GM21526 (cell line): ENCODE measurements around the gene KLHL21.
"Not testable (repeated sequence)": the region's sequence is repeated elsewhere in the genome, so short reads cannot be mapped to it uniquely, and the experiment has no call there.

ENCODE experiments used
- ATAC-seq: cut with Tn5 transposase; IDR thresholded peaks from one replicate; pipeline ENCODE4 v1.9.1; 2021; ENCODE audit warnings: moderate library complexity; ENCODE audit not compliant: unreplicated experiment, low FRiP score

KLHL21 gene

GRCh38 chr1:6602669-6603237 lies at the start of gene KLHL21:
TSS of gene KLHL21 (minus strand) at chr1:6602869. CDS start at chr1:6602817, 52 bp downstream.
- peak; percentile 40 for ATAC-seq

- ATAC-seq = no peak
Measured at GRCh38 chr1:6651909-6652308, 49.2 kb upstream of the KLHL21 start.

GRCh38 chr1:6648556-6648955 lies 45.9 kb upstream of the KLHL21 start:
- ATAC-seq = no peak

- no peak for ATAC-seq
Measured at GRCh38 chr1:6646499-6647148, 44.0 kb upstream of the KLHL21 start.

- ATAC-seq = no peak
Measured at GRCh38 chr1:6645018-6645417, 42.3 kb upstream of the KLHL21 start.

GRCh38 chr1:6640867-6641266 lies 38.2 kb upstream of the KLHL21 start:
- not testable (repeated sequence) for ATAC-seq

GRCh38 chr1:6638226-6638625 lies 35.6 kb upstream of the KLHL21 start:
- no peak for ATAC-seq

GRCh38 chr1:6637770-6638169 lies 35.1 kb upstream of the KLHL21 start:
- ATAC-seq = no peak

GRCh38 chr1:6636778-6637177 lies 34.1 kb upstream of the KLHL21 start:
- ATAC-seq = not testable (repeated sequence)

- no peak for ATAC-seq
Measured at GRCh38 chr1:6635910-6636760, 33.5 kb upstream of the KLHL21 start.

- no peak for ATAC-seq
Measured at GRCh38 chr1:6635161-6635909, 32.7 kb upstream of the KLHL21 start.

- no peak for ATAC-seq
Measured at GRCh38 chr1:6634371-6635052, 31.8 kb upstream of the KLHL21 start.

- no peak for ATAC-seq
Measured at GRCh38 chr1:6632588-6633514, 30.2 kb upstream of the KLHL21 start.

- no peak for ATAC-seq
Measured at GRCh38 chr1:6631058-6631457, 28.4 kb upstream of the KLHL21 start.

- no peak for ATAC-seq
Measured at GRCh38 chr1:6630027-6630426, 27.4 kb upstream of the KLHL21 start.

GRCh38 chr1:6628971-6629479 lies 26.4 kb upstream of the KLHL21 start:
- no peak for ATAC-seq

- no peak for ATAC-seq
Measured at GRCh38 chr1:6627841-6628545, 25.3 kb upstream of the KLHL21 start.

- ATAC-seq = no peak
Measured at GRCh38 chr1:6627031-6627430, 24.4 kb upstream of the KLHL21 start.
